Measurements from ENCODE around the gene HOXA9.

The HOXA9 gene

DNA sequence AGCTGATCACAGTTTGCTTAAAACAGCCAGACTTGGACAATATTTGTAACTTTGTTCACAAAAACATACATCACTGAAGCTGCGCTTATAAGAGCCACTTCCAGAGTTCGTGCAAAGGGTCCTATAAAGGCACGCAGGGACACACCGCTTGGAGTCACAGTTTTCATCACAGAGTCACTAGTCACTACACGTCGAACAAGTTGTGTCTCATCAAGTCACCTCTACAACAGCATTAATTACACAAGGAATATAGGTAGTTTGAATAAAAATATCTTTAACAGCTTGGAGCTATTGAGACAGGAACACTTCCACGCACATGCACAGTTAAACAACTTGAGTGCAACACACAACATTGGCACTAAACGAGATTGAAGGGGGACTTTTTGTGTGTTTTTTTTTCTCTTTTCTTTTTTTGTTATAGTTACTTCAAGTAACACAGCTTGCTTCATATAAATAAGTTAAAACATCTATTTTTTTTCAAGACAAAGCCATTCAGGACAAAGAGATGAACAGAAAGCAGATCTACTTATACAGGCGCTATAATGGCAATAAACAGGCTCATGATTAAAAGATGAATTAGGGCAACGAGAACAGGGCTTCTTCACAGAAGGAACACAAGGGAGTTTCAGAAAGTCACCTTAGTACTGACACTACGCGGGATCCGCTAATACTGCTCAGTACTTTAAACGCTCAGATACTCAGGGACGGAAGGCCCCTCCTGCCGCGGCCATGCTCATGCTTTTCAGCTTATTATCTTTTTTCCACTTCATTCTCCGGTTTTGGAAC lies 24.0 kb downstream of the HOXA9 start:
- no peak for DNase-seq

DNA sequence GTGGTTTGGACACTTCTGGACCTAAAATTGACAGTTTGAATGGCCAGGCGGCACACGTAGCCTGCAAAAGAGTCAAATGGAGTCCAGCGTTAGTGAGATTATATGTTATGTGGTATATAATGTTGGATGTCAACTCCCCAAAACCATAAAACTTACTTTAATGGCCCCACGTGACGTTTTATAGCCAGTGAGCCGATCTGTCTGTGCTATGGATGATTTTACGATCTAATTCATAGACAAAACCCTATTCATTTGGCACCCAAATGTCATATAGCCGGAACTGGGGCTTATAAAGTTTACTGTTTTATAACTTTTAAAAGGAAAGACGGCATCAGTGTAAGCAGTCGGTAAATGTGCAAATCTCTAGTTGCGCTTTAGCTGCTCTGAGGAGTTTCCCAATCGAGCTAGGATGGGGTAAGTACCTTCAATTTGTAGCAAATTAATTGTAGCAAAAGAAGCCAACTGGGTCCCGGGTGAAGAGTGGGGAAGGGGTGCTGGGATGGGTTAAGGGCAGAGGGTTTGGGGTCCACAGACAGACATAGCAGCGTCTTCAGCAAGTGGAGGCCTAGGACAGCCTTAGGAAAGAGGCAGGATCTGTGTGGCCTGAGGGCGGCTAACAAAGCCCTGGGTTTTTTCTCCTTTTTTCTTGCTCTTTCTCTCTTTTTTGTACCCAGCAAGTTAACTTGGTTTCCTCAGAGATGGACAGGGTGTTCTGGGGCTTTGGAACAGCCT lies 25.0 kb downstream of the HOXA9 start:
- no peak for DNase-seq

DNA sequence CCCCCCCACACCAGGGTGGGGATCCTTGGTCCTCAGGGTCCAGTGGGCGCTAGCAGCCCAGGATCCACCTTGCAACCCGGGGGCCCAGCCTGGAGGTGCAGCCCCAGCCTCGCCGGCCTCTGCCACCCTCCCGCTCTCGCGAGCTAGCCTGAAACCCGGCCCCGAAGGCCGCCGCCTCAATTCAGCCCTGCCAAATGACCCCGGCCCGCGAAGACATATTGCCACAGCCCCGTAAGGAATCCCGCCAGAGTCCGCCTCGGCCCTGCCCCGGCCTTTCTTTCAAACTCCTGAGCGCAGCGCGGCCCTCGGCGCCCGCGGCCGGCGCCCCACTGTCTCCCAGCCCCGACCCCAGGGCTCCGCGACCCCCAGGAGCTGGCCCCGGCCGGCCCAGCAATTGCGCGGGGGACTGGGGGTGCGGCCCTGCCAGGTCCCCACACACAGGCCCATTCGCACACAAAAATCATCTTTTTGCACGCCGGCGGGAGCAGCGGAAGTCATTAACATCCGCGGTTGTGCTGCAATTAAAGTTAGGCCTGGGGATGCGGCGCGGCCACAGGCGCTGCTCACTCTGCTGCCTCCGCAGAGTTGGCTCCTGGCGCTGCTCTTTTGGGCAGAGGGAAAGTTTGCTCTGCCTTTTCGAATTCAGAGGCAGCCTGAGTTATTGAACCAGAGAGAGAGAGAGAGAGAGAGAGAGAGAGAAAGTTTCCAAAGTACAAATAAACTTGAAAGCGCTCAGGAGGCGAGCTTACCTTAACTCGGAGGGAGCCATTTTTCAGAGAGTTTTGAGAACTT lies 25.8 kb downstream of the HOXA9 start:
- DNase-seq, result no peak

DNA sequence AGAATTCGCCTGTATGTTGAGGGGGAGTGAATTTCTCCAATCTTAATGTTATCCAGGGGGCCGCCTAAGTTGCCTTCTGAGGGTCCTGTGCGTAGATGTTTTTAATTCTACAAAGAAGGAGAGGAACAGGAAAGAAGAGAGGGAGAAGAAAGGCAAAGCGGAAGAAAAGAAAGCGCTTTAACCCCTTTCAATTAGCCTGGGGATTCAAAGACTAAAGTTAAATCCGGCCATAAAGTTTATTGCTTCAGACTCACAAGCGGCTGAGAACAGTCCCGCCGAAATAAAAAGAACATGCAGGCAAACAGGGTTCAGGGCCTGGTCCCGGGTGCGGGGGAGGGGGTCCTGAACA lies 26.4 kb downstream of the HOXA9 start:
- DNase-seq, result no peak

DNA sequence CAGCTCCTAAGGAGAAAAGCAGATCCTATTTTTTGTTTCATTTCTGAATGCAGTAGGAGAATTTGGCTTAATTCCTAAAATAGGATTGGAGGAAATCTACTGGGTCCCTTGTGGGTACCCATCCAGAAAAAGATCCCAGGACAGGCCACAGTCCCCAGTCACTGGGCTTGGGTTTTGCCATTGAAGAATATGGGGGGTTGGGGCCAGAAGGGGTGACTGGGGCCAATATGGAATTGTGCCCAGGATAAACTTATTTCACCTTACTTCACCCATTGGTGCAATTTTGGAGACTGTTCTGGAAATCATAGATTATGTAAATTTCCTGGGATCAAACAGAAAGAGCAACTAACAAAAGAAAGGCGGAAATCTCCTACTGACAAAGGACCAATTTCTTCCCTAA lies 26.9 kb downstream of the HOXA9 start:
- DNase-seq, result no peak

DNA sequence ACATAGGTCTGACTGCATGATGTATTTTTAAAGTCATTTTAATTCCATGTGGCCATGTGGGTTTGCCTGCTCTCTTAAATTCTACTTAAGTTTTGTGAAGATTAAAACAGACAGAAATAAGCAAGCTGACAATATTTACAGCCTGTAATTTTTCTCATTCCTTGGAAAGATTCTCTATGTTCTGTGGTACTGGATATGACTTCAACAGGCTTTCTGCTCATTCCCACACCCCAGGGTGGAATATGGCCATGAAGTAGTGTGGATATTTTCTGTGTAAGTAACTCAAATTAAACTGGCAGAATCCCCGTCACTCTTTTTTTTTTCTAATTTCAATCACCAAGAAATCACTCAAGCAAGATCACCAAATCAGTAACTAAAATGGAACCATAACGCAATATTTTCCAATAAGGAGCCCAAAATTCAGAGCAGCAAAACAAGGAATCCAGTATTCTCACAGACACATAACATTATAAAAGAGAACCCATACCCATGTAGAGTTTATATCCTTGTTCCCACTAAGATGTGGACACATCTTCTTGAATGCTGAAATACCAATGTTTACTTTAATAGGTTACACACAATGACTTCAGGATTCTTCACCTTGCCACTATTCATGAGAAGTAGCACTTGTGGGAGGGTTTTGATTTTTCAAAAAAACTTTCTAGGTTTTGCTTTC lies 27.6 kb downstream of the HOXA9 start:
- no peak for DNase-seq

DNA sequence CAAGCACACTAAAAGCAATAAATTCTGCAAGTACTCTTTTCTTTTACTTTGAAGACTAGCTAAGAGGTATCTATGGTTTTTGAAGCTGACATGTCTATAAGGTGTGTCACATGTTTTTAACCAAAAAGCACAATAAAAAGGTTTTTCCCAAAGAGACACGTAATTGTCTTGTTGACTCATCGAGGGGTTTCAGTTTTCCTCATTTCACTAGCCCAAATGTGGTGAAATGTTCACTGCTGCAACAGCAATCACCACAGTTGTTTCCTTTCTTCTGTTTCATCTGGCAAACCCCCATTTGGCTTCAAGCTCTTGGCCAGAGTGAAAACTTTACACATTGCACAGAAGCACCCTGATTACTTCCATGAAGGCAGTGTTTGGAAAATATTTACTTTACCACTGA lies 30.9 kb downstream of the HOXA9 start:
- no peak for DNase-seq

DNA sequence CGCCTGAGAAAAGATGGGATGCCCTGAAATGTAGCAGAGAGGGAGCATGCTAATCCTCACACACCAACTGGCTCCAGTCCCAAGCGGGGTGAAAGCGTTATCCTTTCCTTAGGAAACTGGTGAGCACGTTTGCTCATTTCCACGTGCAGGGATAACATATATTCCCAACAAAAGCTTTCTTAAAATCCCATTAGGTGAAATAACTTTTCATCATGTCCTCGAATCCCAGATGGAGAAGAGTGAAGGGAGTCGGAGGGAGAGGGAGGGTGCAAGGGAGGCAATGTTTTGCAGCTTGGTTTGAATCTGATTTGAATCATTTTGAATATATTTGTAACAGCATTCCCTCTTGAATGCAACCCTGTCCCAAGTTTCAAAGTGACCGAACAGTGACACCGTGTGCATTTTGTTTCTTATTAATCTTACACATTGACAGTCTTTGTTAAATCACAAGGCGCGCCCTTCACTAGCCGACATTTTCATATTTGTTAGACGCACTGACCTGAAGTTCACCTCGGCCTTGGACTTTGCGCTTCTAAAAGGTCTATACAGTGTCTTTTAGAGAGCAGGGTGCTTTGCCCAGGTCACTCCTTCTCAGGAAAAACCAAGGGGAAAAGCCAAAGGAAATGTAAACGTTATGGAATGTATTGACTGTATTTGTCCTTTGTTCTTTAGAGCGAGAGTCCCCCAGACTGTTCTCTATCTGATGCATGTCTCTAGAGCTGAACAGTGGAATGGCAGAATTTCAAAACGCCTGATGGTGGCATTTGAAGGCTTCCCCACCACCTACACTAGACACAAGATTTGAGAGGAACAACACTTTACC lies 31.7 kb downstream of the HOXA9 start:
- no peak for DNase-seq

DNA sequence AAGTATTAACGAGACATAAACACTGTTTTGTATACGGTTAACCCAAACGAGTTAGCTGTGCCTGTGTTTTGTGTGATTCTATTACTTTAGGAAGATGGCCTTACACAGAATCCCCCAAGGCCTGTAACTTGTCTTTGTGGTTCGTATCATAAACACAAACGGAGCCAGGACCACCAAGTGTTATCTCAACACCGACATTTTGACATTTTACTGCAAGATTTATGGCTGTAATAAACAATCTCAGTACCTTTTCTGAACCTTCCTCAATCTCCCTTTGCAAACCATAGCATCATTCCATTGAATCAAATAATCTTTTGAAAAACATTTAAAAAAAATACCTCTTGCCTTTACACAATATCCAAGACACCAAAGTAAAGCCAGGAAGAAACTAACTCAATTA lies 32.4 kb downstream of the HOXA9 start:
- no peak for DNase-seq

DNA sequence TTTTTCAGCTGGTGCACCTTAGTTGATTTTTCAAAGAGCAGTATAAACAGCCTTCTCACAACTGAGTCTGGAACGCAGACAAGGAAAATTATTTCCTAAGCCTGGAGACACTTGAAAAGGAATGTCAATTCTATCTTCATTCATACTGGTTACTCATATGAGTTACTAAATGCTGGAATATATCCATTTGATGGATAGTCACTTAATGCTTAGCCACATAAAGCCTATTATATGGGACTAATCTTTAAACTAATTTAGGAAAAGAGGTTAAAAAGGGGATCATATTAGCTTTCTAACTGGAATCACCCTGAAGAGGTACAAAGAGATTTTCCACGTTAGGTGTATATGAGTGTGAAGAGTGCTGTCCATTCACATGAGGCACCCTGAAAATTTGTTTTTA lies 33.1 kb downstream of the HOXA9 start:
- DNase-seq, result no peak

DNA sequence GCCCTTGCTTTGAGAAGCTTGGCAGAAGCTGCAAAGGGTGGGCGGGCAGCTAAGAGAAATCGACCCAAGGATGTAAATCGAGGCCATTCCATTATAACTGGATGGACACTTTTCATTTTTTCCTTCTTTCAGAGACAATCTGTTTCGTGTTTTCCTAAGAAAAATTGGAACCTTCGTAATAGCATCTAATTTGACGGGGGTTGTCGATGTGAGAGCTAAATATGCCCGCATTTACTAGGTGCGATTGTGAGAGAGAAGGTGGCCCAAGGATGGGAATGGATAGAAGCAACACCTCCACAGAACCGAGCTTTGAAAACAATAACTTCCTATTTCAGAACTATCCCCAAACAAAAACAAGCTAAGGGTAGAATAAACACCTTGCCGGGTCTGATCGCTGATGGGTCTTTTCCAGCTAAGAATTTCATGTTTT lies 33.9 kb downstream of the HOXA9 start:
- no peak for DNase-seq

DNA sequence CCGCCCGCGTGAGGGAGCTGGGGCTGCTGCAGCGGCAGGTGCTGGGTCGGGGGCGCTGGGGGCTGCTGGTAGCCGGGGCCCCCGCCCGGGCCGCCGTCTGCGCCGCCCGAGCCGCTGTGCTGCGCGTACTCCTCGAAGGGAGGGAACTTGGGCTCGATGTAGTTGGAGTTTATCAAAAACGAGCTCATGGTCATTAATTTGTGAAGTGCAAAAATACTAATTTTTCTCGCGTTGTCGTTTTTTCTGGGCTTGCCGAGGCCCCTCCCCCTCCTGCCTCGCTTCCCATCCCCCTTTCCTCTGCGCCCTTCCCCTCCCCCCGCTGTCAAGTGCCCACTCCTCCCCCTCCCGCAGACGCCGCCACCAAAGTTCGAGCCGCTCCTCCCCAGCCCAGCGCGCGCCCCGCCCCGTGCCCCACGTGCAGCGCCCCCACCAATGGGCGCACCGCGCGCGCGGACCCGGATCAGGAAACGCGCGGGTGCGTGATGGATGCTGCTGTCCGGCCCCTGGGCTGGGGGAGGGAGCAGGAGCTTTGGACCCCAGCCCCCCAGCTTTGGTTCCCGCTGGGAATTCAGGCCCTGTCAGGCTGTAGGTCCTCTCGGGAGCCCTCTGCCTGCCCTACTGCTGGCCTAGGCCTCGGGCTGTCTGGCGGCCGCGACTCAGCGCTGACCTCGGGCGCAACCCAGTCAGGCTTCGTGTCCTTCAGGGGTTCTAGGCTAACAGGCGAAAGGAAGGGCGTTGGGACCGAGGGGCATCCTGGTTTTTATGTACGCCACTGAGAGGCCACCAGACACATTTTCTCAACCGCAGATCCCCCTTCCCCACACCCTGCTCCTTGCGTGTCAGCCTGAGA lies 34.6 kb downstream of the HOXA9 start, which contains the start of gene HOXA4:
HOXA4 (minus strand) TSS at position 218 of the 850 bp plus-strand sequence; CDS start at position 194, 24 bp downstream.
- DNase-seq, result peak; percentile 68

DNA sequence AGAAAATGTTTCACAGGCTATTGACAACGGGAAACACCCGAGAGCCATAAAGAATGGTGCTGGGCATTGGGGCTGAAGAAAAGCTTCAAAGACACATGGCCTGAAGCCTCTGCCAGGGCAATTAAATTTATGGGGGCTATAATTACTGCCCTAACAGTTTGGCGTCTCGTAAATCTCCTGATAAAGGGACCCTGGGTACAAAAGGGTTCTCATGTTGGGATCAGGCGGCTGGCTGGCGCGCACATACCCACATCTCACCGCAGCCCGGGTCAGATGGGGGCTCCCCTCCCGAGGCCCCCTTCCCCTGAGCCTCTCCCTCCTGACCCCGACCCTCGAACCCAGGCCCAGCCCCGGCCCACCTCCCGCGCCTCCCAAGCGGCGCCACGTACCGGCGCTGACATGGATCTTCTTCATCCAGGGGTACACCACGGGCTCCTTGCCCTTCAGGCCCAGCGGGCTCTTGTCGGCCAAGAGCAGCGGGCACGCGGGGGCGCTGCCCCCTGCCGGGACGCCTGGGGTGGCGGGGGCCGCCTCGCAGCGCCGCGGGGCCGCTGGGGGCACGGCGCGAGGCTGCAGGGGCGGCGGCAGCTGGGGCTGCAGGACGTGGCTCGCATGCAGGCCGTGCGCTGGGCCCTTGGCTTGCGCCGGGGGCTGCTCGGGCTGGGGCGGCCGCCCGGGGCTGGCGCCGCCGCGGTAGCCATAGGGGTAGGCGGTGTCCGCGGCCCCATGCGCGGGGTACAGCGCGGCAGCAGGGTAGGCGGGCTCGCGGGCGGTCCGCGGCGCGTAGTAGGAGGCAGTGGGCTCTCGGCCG lies 35.4 kb downstream of the HOXA9 start:
- no peak for DNase-seq

DNA sequence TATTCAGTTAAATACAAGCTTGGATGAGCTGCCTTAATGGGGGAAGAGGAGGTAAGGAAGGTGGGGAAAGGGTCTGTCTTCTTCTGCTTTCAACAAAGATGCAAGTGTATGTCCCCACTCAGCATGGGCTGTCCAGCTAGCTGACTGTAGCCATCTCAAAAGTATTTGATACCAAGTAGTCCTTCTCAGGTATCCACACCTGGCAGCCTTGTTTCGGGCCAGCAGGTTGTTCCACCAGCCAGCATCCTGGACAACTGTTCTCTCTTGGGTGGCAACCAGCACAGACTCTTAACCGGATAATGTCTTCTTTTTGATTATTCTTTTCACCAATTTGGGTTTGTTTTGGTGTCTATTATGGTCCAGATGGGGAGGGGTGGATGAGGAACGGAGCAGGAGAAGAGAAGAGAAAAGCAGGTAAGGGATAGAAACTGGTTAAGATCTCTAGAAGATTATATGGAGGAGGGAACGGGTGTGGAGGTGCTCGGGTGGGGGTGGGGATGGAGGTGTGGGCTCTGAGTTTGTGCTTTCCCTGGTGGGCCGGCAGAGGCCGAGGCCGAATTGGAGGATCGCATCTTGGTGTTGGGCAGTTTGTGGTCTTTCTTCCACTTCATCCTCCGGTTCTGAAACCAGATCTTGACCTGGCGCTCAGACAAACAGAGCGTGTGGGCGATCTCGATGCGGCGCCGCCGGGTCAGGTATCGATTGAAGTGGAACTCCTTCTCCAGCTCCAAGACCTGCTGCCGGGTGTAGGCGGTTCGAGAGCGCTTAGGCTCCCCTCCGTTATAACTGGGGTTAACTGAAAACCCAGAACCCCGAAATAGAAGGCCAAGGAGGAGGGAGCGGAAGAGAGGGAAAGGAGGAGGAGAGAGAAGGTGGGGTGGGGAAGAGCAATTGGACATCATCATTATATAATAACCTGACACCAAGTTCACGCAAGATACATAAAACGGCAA lies 36.3 kb downstream of the HOXA9 start:
- no peak for DNase-seq

DNA sequence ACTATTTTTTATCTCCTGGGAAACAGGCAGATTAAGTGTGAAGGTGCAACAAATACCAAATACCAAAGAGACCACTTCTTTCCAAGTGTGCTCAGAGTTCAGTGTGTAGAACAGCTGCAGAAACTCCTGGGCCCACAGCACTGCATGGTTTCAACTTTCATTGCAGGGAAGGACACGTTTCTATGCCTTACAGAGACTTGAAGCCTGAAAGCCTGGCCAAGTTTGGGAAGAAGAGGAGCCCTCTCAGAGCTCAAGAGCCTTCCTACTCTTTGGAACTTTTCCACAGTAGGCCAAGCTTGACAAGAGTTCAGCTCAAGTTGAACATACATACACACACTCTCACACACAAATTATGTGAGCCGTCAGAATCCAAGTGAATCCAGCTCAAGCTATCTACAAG lies 37.3 kb downstream of the HOXA9 start:
- DNase-seq, result no peak

DNA sequence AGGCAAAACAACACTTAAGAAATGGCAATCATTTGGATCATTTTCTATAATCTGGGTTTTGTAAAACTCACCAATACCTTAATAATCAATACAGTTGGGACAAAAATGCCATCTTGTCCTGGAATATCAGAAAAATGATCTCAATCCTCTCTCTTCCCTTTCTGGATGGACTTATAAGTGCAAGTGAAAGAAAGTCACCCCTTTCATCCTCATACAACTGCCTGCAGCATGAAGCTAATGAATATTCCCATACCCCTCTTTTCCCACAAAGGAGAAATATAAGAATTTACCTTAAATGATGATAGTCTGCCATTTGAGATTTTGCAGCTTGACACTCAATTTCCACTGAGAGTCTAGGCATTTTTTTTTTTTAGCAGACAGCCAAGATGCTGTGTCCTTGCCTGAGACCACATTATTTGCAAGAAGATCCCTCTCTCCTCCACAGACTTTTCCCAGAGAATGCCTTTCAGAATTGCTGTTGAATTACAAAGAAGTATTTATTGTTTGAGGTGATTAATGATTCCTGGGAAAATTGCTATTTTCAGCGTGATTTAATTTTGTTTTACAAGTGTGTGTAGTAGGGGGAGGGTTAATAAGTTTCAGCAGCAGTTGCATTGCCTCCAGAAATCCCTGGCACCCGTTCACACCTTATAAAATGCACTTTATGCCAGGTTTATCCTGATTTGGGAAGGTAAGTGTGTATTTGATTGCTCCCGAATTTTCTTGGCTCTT lies 38.6 kb downstream of the HOXA9 start:
- DNase-seq, result no peak

DNA sequence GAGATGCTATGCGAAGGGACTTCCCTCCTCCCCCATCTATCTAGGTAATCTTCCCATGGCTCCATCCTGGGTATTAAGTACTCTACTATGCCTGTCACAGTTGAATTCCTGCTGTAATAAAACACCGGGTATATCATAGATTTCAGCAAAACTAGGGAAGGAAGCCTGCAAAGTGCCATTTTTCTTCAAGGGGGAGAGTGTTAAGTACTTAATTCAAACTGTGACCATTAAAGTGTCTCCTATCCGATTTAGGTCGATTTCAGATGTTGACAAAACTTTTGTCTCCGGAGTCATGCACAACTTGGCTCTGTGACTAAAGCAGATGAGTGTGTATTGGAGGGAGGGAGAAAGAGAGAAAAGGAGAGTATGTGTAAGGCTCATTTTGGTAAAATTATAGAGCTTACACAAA lies 39.3 kb downstream of the HOXA9 start:
- no peak for DNase-seq
